ENCODE results near the gene KRTAP10-3.
A peak's percentile ranks its signal among the peaks of the same experiment; 100 is the strongest.

The KRTAP10-3 gene

DNA sequence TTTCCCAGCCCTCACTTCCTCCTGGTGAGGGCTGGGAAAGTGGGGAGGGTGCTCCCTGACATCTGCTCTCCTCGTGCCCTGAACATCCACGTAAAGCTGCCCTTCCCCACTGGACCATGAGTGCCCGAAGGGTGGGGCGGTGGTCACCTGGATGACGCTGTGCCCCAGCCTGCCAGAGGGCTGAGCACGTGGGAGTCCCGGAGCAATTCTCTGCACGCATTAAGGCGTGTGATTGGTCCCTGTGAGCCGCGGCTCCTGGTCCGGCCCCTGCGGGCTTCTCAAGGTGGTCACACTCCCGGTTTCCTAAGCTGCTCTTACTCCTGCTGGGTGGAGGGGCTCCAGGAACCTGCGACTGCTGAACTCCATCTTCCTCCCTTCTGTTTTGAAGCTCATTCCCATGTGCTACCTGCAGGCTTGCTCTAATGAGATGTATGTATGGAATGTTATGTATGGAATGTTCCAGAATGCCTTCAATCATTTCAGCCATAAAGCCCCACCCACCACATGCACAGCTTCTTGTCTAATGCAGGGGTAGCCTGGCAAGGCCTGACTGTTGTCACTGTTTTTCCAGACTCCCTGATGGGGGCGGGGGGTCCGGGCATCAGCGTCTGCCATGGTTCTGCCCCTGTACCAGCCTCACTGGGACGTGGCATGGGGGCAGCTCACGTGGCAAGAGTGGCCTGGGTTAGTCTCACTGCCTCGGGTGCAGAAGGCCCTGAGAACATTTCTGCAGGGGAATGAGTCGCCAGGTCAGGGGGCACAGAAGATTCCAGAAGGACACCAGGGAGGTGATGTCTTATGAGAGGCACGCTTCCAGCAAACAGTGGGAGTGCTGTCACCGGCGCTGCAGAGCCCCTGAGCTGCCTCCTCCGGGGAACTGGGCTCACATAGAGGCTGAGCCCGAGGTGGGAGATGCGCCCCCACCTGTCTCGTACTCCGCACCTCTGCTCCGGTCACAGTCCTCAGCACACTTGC, 38.0 kb downstream of the KRTAP10-3 start:
- no peak overlapping the region for H3K4me3 ChIP-seq (ENCODE audit: low read depth, low read length)
- DNase-seq (ENCODE audit: low read depth), result no peak
- TF ChIP-seq MYC (IDR thresholded peaks at IDR 0.05; ENCODE audit: low read depth, low read length) (no peak), POLR2A (IDR thresholded peaks at IDR 0.05; ENCODE audit: extremely low read depth, insufficient read length) (no peak)
- TF ChIP-seq, protein P1, sequence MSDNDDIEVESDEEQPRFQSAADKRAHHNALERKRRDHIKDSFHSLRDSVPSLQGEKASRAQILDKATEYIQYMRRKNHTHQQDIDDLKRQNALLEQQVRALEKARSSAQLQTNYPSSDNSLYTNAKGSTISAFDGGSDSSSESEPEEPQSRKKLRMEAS (IDR thresholded peaks at IDR 0.05; ENCODE audit: low read depth, low read length), result no peak
- TF ChIP-seq, protein P2, sequence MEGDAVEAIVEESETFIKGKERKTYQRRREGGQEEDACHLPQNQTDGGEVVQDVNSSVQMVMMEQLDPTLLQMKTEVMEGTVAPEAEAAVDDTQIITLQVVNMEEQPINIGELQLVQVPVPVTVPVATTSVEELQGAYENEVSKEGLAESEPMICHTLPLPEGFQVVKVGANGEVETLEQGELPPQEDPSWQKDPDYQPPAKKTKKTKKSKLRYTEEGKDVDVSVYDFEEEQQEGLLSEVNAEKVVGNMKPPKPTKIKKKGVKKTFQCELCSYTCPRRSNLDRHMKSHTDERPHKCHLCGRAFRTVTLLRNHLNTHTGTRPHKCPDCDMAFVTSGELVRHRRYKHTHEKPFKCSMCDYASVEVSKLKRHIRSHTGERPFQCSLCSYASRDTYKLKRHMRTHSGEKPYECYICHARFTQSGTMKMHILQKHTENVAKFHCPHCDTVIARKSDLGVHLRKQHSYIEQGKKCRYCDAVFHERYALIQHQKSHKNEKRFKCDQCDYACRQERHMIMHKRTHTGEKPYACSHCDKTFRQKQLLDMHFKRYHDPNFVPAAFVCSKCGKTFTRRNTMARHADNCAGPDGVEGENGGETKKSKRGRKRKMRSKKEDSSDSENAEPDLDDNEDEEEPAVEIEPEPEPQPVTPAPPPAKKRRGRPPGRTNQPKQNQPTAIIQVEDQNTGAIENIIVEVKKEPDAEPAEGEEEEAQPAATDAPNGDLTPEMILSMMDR (IDR thresholded peaks at IDR 0.05; ENCODE audit: low read depth, low read length), result no peak

DNA sequence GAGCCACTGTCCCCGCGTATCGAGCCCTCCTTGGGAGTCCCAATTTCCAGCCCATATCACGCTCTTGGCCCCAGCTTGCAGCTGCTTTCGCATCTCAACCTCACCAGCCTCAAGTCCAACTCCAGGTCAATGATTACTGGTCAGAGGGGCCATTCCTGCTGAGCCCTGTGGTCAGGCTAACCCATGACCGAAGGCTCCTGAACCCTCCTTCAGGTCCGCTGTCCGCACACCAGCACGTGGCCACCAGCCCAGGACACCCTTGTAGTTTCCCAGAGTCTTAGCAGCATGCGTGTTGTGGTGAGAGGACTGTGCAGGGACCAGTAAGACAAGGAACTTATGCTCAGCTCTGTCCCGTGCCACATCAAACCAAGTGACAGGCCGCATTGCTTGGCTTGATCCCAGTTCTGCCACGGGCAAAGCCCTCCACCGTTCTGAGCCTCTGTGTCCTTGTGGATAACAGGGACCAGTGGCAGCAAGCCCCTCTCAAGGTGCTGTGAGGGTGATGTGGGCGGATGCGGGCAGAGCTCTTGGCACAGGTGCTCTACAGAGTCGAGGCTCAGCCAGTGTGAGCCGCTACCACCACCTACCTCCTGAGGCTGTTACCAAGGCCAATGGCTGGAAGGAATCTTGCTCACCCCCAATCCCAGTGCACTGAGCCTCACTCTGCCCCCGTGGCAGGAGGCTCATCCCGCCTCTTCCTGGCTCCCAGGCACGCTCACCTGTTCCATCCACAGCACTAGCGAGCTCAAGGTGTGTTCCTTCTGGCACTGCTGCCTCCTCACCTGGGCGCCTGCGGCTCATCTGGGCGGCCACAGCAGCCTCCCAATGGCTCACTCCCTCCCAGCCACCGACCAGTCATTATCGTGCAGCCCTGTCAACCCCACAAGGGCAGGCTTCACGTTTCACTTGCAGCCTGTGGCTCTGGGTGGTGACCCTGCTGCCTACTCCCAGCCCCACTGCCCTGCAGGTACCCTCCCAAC, 39.0 kb downstream of the KRTAP10-3 start:
- TF ChIP-seq MYC (IDR thresholded peaks at IDR 0.05; ENCODE audit: low read depth, low read length) (no peak), POLR2A (IDR thresholded peaks at IDR 0.05; ENCODE audit: extremely low read depth, insufficient read length) (no peak)
- TF ChIP-seq, protein P2 (IDR thresholded peaks at IDR 0.05; ENCODE audit: low read depth, low read length), result no peak
- TF ChIP-seq, protein P1 (IDR thresholded peaks at IDR 0.05; ENCODE audit: low read depth, low read length), result no peak
- no peak overlapping the region for H3K4me3 ChIP-seq (ENCODE audit: low read depth, low read length)
- DNase-seq (ENCODE audit: low read depth), result no peak

DNA sequence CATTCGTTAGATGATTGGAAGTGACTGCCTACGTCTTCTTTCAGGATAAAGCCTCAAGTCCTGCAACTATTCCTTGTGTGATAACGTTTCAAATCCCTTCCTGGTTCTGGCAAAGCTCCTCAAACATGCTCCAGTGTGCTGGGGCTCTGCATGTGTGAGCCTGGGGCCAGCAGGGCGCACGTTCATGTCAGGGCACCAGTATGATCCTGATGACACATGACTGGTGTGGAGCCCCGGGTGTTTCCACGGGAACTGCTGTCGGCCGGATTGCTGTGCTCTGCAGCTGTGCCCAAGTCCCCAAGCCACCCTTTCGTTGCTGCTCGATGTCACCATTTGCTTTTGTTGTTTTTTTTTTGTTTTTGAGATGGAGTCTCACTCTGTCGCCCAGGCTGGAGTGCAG, 39.9 kb downstream of the KRTAP10-3 start:
- no peak for TF ChIP-seq POLR2A (IDR thresholded peaks at IDR 0.05; ENCODE audit: extremely low read depth, insufficient read length)
- no peak for TF ChIP-seq MYC (IDR thresholded peaks at IDR 0.05; ENCODE audit: low read depth, low read length)
- TF ChIP-seq, protein P2 (IDR thresholded peaks at IDR 0.05; ENCODE audit: low read depth, low read length), result no peak
- TF ChIP-seq, protein P1 (IDR thresholded peaks at IDR 0.05; ENCODE audit: low read depth, low read length), result no peak
- no peak for DNase-seq (ENCODE audit: low read depth)

DNA sequence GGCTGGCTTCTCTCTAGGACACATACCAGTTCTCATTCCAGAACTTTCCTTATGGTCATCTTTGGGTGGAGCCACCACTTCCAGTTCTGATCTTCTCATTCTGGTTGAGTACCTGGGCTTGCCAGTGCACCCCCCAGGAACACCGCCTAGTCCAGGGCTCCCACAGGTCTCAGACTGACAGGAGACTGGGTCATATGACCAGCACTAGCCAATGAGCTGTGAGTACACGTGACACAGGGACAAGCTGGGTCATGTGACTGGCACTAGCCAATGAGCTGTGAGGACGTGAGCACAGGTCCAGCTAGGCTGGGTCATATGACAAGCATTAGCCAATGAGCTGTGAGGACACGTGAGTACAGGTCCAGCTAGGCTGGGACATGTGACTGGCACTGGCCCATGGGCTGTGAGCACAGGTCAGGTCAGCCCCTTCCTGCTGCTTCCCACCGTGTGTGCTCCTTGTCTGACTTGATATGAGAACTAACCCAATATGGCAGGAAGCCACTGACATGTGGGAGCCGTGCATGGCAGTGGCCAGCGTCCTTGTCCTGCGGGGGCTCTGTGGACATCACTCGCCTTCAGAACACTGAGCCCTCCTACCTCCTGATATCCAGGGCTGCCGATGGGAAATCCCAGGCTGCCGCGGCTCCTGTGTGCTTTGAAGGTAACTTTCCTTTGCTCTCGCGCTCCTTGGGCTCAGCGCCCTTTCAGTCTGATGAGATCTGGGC, 41.3 kb downstream of the KRTAP10-3 start:
- DNase-seq (ENCODE audit: low read depth), result peak; percentile 31
- H3K4me3 ChIP-seq (ENCODE audit: low read depth, low read length), result no peak overlapping the region
- TF ChIP-seq, protein P1 (IDR thresholded peaks at IDR 0.05; ENCODE audit: low read depth, low read length), result peak; percentile 70
- no peak for TF ChIP-seq MYC (IDR thresholded peaks at IDR 0.05; ENCODE audit: low read depth, low read length)

More for the DNA sequence above, 39.9 kb downstream of the KRTAP10-3 start:
- H3K4me3 ChIP-seq (ENCODE audit: low read depth, low read length), result no peak overlapping the region

DNA sequence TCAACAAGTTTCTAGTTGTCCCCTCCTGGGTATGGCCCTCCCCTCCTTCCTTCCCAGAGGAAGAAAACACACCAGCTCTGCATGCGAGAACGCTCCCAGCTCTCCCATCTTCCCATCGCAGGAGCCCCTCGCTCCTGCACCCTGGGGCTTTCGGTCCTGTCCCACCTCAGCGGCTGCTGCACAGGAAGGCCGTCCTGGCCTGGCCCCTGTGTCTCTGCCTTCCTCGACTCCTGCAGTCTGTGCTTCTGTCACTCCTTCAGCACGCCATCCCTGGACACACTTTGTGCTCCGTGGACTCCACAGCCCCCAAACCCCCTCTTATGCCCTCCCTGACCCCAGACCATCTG, 41.8 kb downstream of the KRTAP10-3 start:
- TF ChIP-seq, protein P1 (IDR thresholded peaks at IDR 0.05; ENCODE audit: low read depth, low read length), result no peak
- TF ChIP-seq POLR2A (IDR thresholded peaks at IDR 0.05; ENCODE audit: extremely low read depth, insufficient read length) (no peak), MYC (IDR thresholded peaks at IDR 0.05; ENCODE audit: low read depth, low read length) (no peak)
- H3K4me3 ChIP-seq (ENCODE audit: low read depth, low read length), result no peak overlapping the region
- no peak for DNase-seq (ENCODE audit: low read depth)

DNA sequence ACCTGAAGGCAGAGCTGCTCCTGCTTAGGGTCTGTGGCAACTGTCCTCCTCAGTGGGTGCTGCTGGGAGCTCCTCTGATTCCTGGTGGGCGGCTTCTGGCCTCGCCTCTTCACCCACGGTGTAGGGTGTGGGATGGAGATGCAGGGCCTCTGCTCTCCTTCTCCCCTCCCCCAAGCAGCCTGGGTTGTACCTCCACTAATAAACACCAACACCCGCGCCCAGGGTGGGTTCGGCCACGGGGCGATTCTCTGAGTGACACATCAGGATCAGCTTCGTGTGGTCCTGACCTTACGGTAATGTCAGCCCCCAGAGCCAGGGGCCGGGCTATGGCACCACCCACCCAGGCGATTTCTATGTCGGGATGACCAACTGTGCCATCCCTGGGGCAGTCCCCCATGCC, 42.3 kb downstream of the KRTAP10-3 start:
- TF ChIP-seq, protein P2 (IDR thresholded peaks at IDR 0.05; ENCODE audit: low read depth, low read length), result no peak
- DNase-seq (ENCODE audit: low read depth), result no peak
- no peak overlapping the region for H3K4me3 ChIP-seq (ENCODE audit: low read depth, low read length)

All from NB4 (cell line).